ENCODE data around the gene NAV2. TPM values are rescaled to one million over a fixed set of nuclear protein-coding genes. Genes with fewer than 3 reads are reported as not detected.

Gene NAV2
- total RNA-seq, 1 experiment from 2014 or later = 46.3 TPM

DNA sequence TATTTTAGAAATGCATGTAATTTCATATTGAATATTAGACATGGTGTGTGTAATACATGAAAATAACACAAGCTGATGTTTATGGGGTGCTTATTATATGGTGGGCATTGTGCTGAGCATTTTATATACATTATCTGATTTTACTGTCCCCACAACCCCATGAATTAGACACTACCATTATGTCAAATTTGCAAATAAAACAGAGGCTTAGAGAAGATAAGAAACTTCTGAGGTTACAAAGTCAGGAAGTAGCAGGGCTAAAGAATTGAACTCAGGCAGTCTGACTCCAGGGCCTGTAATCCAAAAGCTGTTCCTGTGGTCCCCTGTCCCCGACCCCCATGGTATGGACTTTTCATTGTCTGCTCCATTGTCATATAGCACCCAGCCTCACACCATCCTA is 49.4 kb upstream of the NAV2 start:
- WGBS (ENCODE audit: extremely low coverage, insufficient read length, low lambda C conversion rate) = no CpG with 5 or more reads among the region's 1 CpG
- no peak overlapping the region for H3K23ac ChIP-seq (ENCODE audit: insufficient read length, low read depth, low read length)
- H3K36me3 Mint-ChIP-seq (ENCODE audit: insufficient read depth in 1 of 3, low read depth in 3 of 3) = no peaks in the 10 kb centered on the region
- no peak overlapping the region for H2BK120ac ChIP-seq (ENCODE audit: low read depth, low read length, poor library complexity, severe bottlenecking)
- H4K91ac ChIP-seq (ENCODE audit: insufficient read length, low read depth, low read length) = no peak overlapping the region
- no peaks in the 10 kb centered on the region for H4K20me1 ChIP-seq (ENCODE audit: control insufficient read depth, insufficient read depth, insufficient read length)
- H2AK5ac ChIP-seq (ENCODE audit: insufficient read length, low read length) = no peak overlapping the region
- peaks cover 0 to 3% of the 10 kb centered on the region in 2 experiments; a peak in 1 of 5 replicates for H3K9me3 Mint-ChIP-seq
- no peaks in the 10 kb centered on the region for H3K23me2 ChIP-seq (ENCODE audit: insufficient read length, low read depth, low read length, poor library complexity, severe bottlenecking)
- H2BK12ac ChIP-seq (ENCODE audit: insufficient read length, low read depth, low read length) = no peak overlapping the region
- H3K4me3 Mint-ChIP-seq = no peak overlapping the region
- no peak overlapping the region for H2BK15ac ChIP-seq (ENCODE audit: low read depth, low read length)
- no peak overlapping the region for H3K9ac ChIP-seq (ENCODE audit: extremely low read depth, insufficient read length, low read length)
- H3K14ac ChIP-seq (ENCODE audit: insufficient read depth, low read length) = no peak overlapping the region
- H3K79me2 ChIP-seq (ENCODE audit: insufficient read depth, low read length) = no peaks in the 10 kb centered on the region
- TF ChIP-seq, protein P1, sequence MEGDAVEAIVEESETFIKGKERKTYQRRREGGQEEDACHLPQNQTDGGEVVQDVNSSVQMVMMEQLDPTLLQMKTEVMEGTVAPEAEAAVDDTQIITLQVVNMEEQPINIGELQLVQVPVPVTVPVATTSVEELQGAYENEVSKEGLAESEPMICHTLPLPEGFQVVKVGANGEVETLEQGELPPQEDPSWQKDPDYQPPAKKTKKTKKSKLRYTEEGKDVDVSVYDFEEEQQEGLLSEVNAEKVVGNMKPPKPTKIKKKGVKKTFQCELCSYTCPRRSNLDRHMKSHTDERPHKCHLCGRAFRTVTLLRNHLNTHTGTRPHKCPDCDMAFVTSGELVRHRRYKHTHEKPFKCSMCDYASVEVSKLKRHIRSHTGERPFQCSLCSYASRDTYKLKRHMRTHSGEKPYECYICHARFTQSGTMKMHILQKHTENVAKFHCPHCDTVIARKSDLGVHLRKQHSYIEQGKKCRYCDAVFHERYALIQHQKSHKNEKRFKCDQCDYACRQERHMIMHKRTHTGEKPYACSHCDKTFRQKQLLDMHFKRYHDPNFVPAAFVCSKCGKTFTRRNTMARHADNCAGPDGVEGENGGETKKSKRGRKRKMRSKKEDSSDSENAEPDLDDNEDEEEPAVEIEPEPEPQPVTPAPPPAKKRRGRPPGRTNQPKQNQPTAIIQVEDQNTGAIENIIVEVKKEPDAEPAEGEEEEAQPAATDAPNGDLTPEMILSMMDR (conservative IDR thresholded peaks at IDR 0.05) = no peak
- H2AFZ ChIP-seq (ENCODE audit: low read length) = no peak overlapping the region
- no peaks in the 10 kb centered on the region for H3K9me3 ChIP-seq (ENCODE audit: control insufficient read depth, low read depth, low read length)
- no peak overlapping the region for H3K27ac Mint-ChIP-seq
- H3K4ac ChIP-seq (ENCODE audit: low read depth, low read length) = no peak overlapping the region
- no peak overlapping the region for H3K4me2 ChIP-seq (ENCODE audit: insufficient read depth, insufficient read length, low read length)
- no peak overlapping the region for H3K18ac ChIP-seq (ENCODE audit: insufficient read length, low read depth, low read length)
- H3K56ac ChIP-seq (ENCODE audit: insufficient read length, low read depth, low read length) = no peak overlapping the region
- no peak for DNase-seq
- H4K5ac ChIP-seq (ENCODE audit: insufficient read length, low read depth, low read length) = no peak overlapping the region
- no peak overlapping the region for H2BK5ac ChIP-seq (ENCODE audit: insufficient read length, low read length)
- H4K8ac ChIP-seq (replicated peaks; ENCODE audit: insufficient read length, low read depth, low read length) = no peak overlapping the region
- H3K27ac ChIP-seq (ENCODE audit: insufficient read length, low read depth, low read length) = no peak overlapping the region
- H3T11ph ChIP-seq (ENCODE audit: low read length) = no peak overlapping the region
- H3K79me1 ChIP-seq (ENCODE audit: insufficient read depth, low read depth, low read length, poor library complexity, severe bottlenecking) = no peaks in the 10 kb centered on the region
- H3K4me1 ChIP-seq (ENCODE audit: insufficient read depth, low read length) = peaks cover 7% of the 10 kb centered on the region; the same call in 1 of the 2 replicates
- H3K27me3 ChIP-seq (ENCODE audit: insufficient read depth, low read length) = no peaks in the 10 kb centered on the region
- H2BK20ac ChIP-seq (ENCODE audit: low read depth, low read length, poor library complexity, severe bottlenecking) = no peak overlapping the region
- H3K27me3 Mint-ChIP-seq (ENCODE audit: low read depth) = peaks cover 2% of the 10 kb centered on the region; the same call in 1 of the 2 replicates
- H3K4me1 Mint-ChIP-seq = peaks cover 3 to 10% of the 10 kb centered on the region in 2 experiments; a peak in 3 of 4 replicates
